K562 (cell line): ENCODE data around the gene HMGN1. TPM values are rescaled to one million over a fixed set of nuclear protein-coding genes. Genes with fewer than 3 reads are reported as not detected.

Experiments used
- HDAC2 ChIP-seq: fragments of 450-650 bp; IDR thresholded peaks from 2 replicates; pipeline ENCODE4 v1.6.1; 2016; ENCODE audit warnings: mild to moderate bottlenecking
- HLTF ChIP-seq: fragments of 450-650 bp; IDR thresholded peaks from 2 replicates; pipeline ENCODE4 v1.6.1; 2016
- KDM1A ChIP-seq, 2 experiments: fragments of 450-650 bp; IDR thresholded peaks; 2 replicates each; pipeline ENCODE4 v1.6.1; 2016; ENCODE audit warnings: mild to moderate bottlenecking in 2 of 2
- MCM7 ChIP-seq, 2 experiments: fragments of 450-650 bp; IDR thresholded peaks; 2 replicates each; pipeline ENCODE4 v1.6.1; 2016 to 2018
- NRF1 ChIP-seq, 2 experiments: fragments of 450-650 bp; IDR thresholded peaks in 1 of 2; conservative IDR thresholded peaks in 1 of 2; 2 replicates each; pipeline ENCODE4 v1.6.1; 2014; ENCODE audit warnings: mild to moderate bottlenecking in 2 of 2
- PRMT5 ChIP-seq: sonication (generic); formaldehyde crosslinking; IDR thresholded peaks from 2 replicates; pipeline ENCODE4 v1.5.0; 2020; ENCODE audit warnings: missing genetic modification reagents
- PTBP1 ChIP-seq: fragments of 200-400 bp; formaldehyde crosslinking; IDR thresholded peaks from 2 replicates; pipeline ENCODE4 v1.6.1; 2017; ENCODE audit warnings: low read depth, low read length
- RBM17 ChIP-seq: fragments of 200-400 bp; formaldehyde crosslinking; IDR thresholded peaks from 2 replicates; pipeline ENCODE4 v1.6.1; 2017; ENCODE audit warnings: low read depth, mild to moderate bottlenecking, low read length, borderline replicate concordance
- SLC30A9 ChIP-seq: fragments of 250-450 bp; sonication (Bioruptor Pico); IDR thresholded peaks from 2 replicates; pipeline ENCODE4 v1.8.0; 2022; ENCODE audit warnings: mild to moderate bottlenecking, moderate library complexity
- SMAD1 ChIP-seq: fragments of 150-350 bp; IDR thresholded peaks from 2 replicates; pipeline ENCODE4 v1.6.1; 2014; ENCODE audit warnings: low read length, low read depth; ENCODE audit not compliant: partially characterized antibody
- ZNF121 ChIP-seq: sonication (generic); formaldehyde crosslinking; conservative IDR thresholded peaks from 2 replicates; pipeline ENCODE4 v1.8.0; 2022; ENCODE audit warnings: missing genetic modification reagents
- ZNF124 ChIP-seq: sonication (generic); formaldehyde crosslinking; IDR thresholded peaks from 2 replicates; pipeline ENCODE4 v1.8.1; 2022; ENCODE audit warnings: missing genetic modification reagents
- ZNF324 ChIP-seq: fragments of 250-450 bp; sonication (Bioruptor Pico); IDR thresholded peaks from 2 replicates; pipeline ENCODE4 v1.4.0; 2020; ENCODE audit warnings: mild to moderate bottlenecking
- polyA plus RNA-seq, 8 experiments: library from polyadenylated mRNA; depleted of rRNA in 4 of 8; stranded (reverse) in 5 of 8; unstranded in 3 of 8; fragments of >200 nt; fragmentation: Nextera tagmentation in 2 of 8; fragmentation: Illumina TruSeq in 1 of 8; extraction: Ambion mirVana in 2 of 8; extraction: Trizol in 1 of 8; gene quantifications; 2 replicates each; pipeline versions ENCODE4 v1.2.1 to v1.2.3, GENCODE V29; 2011 to 2014; ENCODE audit warnings: inconsistent platforms in 1 of 8, missing spikeins in 1 of 8
- total RNA-seq, 7 experiments: library from RNA; depleted of rRNA in 6 of 7; stranded (reverse); fragments of >200 nt in 6 of 7; fragmentation: Illumina TruSeq in 2 of 7; extraction: Trizol in 2 of 7; gene quantifications; 2 replicates each; pipeline versions ENCODE4 v1.2.1 to v1.2.3, GENCODE V29; 2011 to 2021; ENCODE audit warnings: low replicate concordance in 1 of 7
- TF ChIP-seq, protein P1 (sequence below): sonication (generic); formaldehyde crosslinking; IDR thresholded peaks from 2 replicates; pipeline ENCODE4 v1.8.1; 2023; ENCODE audit warnings: mild to moderate bottlenecking, missing genetic modification reagents
- TF ChIP-seq, protein P2 (sequence below): sonication (generic); formaldehyde crosslinking; IDR thresholded peaks from 2 replicates; pipeline ENCODE4 v1.8.1; 2023; ENCODE audit warnings: mild to moderate bottlenecking, missing genetic modification reagents, moderate library complexity

HMGN1 gene
- total and polyA plus RNA-seq, 9 of the 15 experiments (the other 6 are each of a cell fraction or from before 2014, with no cell fraction given), result 124 to 626 (median 498) TPM

DNA sequence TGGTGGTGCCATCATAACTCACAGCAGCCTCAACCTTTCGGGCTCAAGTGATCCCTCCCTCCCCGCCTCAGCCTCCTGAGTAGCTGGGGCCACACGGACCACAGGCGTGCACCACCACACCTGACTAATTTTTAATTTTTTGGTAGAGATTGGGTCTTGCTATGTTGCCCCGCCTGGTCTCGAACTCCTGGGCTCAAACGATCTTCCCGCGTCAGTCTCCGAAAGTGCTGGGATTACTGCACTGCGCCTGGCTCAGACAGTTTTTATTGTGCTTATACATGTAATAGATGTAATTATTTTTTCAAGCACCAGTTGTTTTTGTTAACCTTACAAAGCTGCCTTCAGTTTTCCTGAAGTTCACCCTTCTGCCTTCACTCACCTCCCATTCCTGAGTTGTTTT lies 38.0 kb upstream of the HMGN1 start (continued):
- TF ChIP-seq PRMT5 (CRISPR knock-in tag), result no peak
- TF ChIP-seq HLTF, result no peak
- no peak for TF ChIP-seq PTBP1
- TF ChIP-seq, protein P1, sequence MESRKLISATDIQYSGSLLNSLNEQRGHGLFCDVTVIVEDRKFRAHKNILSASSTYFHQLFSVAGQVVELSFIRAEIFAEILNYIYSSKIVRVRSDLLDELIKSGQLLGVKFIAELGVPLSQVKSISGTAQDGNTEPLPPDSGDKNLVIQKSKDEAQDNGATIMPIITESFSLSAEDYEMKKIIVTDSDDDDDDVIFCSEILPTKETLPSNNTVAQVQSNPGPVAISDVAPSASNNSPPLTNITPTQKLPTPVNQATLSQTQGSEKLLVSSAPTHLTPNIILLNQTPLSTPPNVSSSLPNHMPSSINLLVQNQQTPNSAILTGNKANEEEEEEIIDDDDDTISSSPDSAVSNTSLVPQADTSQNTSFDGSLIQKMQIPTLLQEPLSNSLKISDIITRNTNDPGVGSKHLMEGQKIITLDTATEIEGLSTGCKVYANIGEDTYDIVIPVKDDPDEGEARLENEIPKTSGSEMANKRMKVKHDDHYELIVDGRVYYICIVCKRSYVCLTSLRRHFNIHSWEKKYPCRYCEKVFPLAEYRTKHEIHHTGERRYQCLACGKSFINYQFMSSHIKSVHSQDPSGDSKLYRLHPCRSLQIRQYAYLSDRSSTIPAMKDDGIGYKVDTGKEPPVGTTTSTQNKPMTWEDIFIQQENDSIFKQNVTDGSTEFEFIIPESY (CRISPR knock-in tag), result peak; percentile 65
- TF ChIP-seq, protein P2, sequence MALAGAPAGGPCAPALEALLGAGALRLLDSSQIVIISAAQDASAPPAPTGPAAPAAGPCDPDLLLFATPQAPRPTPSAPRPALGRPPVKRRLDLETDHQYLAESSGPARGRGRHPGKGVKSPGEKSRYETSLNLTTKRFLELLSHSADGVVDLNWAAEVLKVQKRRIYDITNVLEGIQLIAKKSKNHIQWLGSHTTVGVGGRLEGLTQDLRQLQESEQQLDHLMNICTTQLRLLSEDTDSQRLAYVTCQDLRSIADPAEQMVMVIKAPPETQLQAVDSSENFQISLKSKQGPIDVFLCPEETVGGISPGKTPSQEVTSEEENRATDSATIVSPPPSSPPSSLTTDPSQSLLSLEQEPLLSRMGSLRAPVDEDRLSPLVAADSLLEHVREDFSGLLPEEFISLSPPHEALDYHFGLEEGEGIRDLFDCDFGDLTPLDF, result no peak
- no peak for TF ChIP-seq SMAD1
- no peak for TF ChIP-seq ZNF124
- peak; percentile 32 to 40; a peak in 2 of 4 replicates for TF ChIP-seq KDM1A (IDR thresholded peaks at IDR 0.05)
- peak; percentile 99 for TF ChIP-seq ZNF121 (CRISPR knock-in tag)
- TF ChIP-seq HDAC2, result peak; percentile 36; the same call in 1 of the 2 replicates
- TF ChIP-seq SLC30A9 (CRISPR knock-in tag), result no peak
- no peak for TF ChIP-seq MCM7 (IDR thresholded peaks at IDR 0.05)
- TF ChIP-seq NRF1 (conservative IDR thresholded peaks at IDR 0.05 in 1 of 2, IDR thresholded peaks at IDR 0.05 in 1 of 2), result no peak
- no peak for TF ChIP-seq ZNF324
- TF ChIP-seq RBM17, result no peak
